ENCODE measurements around the gene PLXNB1. TPM values are rescaled to one million over a fixed set of nuclear protein-coding genes. Genes with fewer than 3 reads are reported as not detected.

Gene PLXNB1
- total RNA-seq, 1 experiment from 2014 or later: 149 TPM

GRCh38 chr3:48469046-48469915 is 39.4 kb upstream of the PLXNB1 start:
- intact Hi-C loops (cut with micrococcal nuclease; ENCODE audit: unreplicated experiment): loop anchor here (10.0 kb wide), 1 partner anchor 196 kb away; the partner anchor contains the start of gene CELSR3
- BruUV-seq (replicated peaks): no TSS peak
- no peaks in the 10 kb centered on the region for H3K9me3 Mint-ChIP-seq (ENCODE audit: unreplicated experiment)
- H3K9me3 ChIP-seq: no peaks in the 10 kb centered on the region
- CTCF ChIA-PET: no interaction called here
- peaks cover 26% of the 10 kb centered on the region for H3K4me1 ChIP-seq
- no peak overlapping the region for H3K4me3 Mint-ChIP-seq (ENCODE audit: unreplicated experiment)
- no peak for DNase-seq
- no peaks in the 10 kb centered on the region for H3K27me3 ChIP-seq (replicated peaks; ENCODE audit: control insufficient read depth, insufficient read depth, low read length)
- H3K27me3 Mint-ChIP-seq (ENCODE audit: insufficient read depth, unreplicated experiment): no peaks in the 10 kb centered on the region
- POLR2A ChIA-PET: no interaction called here
- peaks cover 4% of the 10 kb centered on the region for H3K36me3 ChIP-seq (ENCODE audit: control insufficient read depth, insufficient read depth, low read length)
- peaks cover 46% of the 10 kb centered on the region for H3K36me3 Mint-ChIP-seq (ENCODE audit: insufficient read depth, unreplicated experiment)
- H3K27ac Mint-ChIP-seq (ENCODE audit: unreplicated experiment): peak overlapping the region; percentile 74
- no peak for TF ChIP-seq CTCF (IDR thresholded peaks at IDR 0.05; ENCODE audit: insufficient read depth in 1 of 2, low read depth in 1 of 2, low read length in 1 of 2, severe bottlenecking in 1 of 2, unreplicated experiment in 1 of 2)
- peaks cover 16% of the 10 kb centered on the region for H3K4me1 Mint-ChIP-seq (ENCODE audit: low read depth, unreplicated experiment)
- H3K4me3 ChIP-seq (ENCODE audit: low read depth, low read length): no peak overlapping the region

DNA sequence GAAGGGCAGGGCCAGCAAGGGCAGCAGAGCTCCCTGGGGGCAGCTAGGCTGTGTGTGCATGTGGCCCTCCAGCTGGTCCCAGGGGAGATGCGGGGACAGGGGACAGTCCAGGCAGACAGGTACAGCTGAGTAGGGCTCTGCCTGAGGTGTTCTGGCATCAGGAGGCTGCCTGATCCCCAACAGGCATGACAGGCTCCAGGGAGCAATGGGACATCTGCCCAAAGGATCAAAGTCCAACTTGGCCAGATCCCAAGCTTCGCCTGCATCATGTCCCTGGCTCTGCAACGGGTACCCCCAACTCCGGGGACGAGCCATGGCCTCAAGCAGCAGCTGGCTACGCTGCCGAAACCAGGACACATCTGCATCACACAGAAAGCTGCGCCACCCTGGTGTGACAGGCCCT is 38.4 kb upstream of the PLXNB1 start:
- Mint-ChIP-seq H3K27me3 (ENCODE audit: insufficient read depth, unreplicated experiment) (no peaks in the 10 kb centered on the region), H3K9me3 (ENCODE audit: unreplicated experiment) (no peaks in the 10 kb centered on the region), H3K4me3 (ENCODE audit: unreplicated experiment) (no peak overlapping the region), H3K27ac (ENCODE audit: unreplicated experiment) (peak overlapping the region; percentile 16), H3K4me1 (ENCODE audit: low read depth, unreplicated experiment) (peaks cover 16% of the 10 kb centered on the region), H3K36me3 (ENCODE audit: insufficient read depth, unreplicated experiment) (peaks cover 41% of the 10 kb centered on the region)
- Histone ChIP-seq H3K36me3 (ENCODE audit: control insufficient read depth, insufficient read depth, low read length) (peaks cover 5% of the 10 kb centered on the region), H3K4me3 (ENCODE audit: low read depth, low read length) (no peak overlapping the region), H3K27me3 (replicated peaks; ENCODE audit: control insufficient read depth, insufficient read depth, low read length) (no peaks in the 10 kb centered on the region), H3K9me3 (no peaks in the 10 kb centered on the region), H3K4me1 (peaks cover 19% of the 10 kb centered on the region)
- ChIA-PET POLR2A (interaction anchor here (0.6 kb wide), 1 partner anchor 426 kb away, joined by 5 read pairs; no protein-coding TSS in a partner anchor), CTCF (interaction anchor here (0.8 kb wide), 1 partner anchor 84 kb away, joined by 4 read pairs; no protein-coding TSS in a partner anchor)
- intact Hi-C loops (cut with micrococcal nuclease; ENCODE audit: unreplicated experiment): loop anchor here (10.0 kb wide), 1 partner anchor 196 kb away; the partner anchor contains the start of gene CELSR3
- TF ChIP-seq CTCF (IDR thresholded peaks at IDR 0.05; ENCODE audit: insufficient read depth in 1 of 2, low read depth in 1 of 2, low read length in 1 of 2, severe bottlenecking in 1 of 2, unreplicated experiment in 1 of 2): no peak
- DNase-seq: no peak
- no TSS peak for BruUV-seq (replicated peaks)

GRCh38 chr3:48467473-48468267 is 37.8 kb upstream of the PLXNB1 start:
- Histone ChIP-seq H3K4me1 (peaks cover 19% of the 10 kb centered on the region), H3K9me3 (no peaks in the 10 kb centered on the region), H3K4me3 (ENCODE audit: low read depth, low read length) (no peak overlapping the region), H3K36me3 (ENCODE audit: control insufficient read depth, insufficient read depth, low read length) (peaks cover 5% of the 10 kb centered on the region), H3K27me3 (replicated peaks; ENCODE audit: control insufficient read depth, insufficient read depth, low read length) (no peaks in the 10 kb centered on the region)
- H3K36me3 Mint-ChIP-seq (ENCODE audit: insufficient read depth, unreplicated experiment): peaks cover 35% of the 10 kb centered on the region
- DNase-seq: no peak
- intact Hi-C loops (cut with micrococcal nuclease; ENCODE audit: unreplicated experiment): loop anchor here (10.0 kb wide), 1 partner anchor 197 kb away; the partner anchor contains the start of gene CELSR3
- H3K9me3 Mint-ChIP-seq (ENCODE audit: unreplicated experiment): no peaks in the 10 kb centered on the region
- TF ChIP-seq CTCF (IDR thresholded peaks at IDR 0.05; ENCODE audit: insufficient read depth in 1 of 2, low read depth in 1 of 2, low read length in 1 of 2, severe bottlenecking in 1 of 2, unreplicated experiment in 1 of 2): no peak
- peak overlapping the region; percentile 99 for H3K27ac Mint-ChIP-seq (ENCODE audit: unreplicated experiment)
- H3K4me1 Mint-ChIP-seq (ENCODE audit: low read depth, unreplicated experiment): peaks cover 16% of the 10 kb centered on the region
- ChIA-PET CTCF (interaction anchor here (0.8 kb wide), 1 partner anchor 85 kb away, joined by 4 read pairs; no protein-coding TSS in a partner anchor), POLR2A (interaction anchor here (0.6 kb wide), 2 partner anchors 55 to 426 kb away, joined by 4 to 5 read pairs; no protein-coding TSS in a partner anchor)
- no peaks in the 10 kb centered on the region for H3K27me3 Mint-ChIP-seq (ENCODE audit: insufficient read depth, unreplicated experiment)
- no peak overlapping the region for H3K4me3 Mint-ChIP-seq (ENCODE audit: unreplicated experiment)
- no TSS peak for BruUV-seq (replicated peaks)
